ENCODE data around the gene MYL7. TPM values are rescaled to one million over a fixed set of nuclear protein-coding genes. Genes with fewer than 3 reads are reported as not detected.

The MYL7 gene
- total and polyA plus RNA-seq, 2 of the 13 experiments (the other 11 are each of a cell fraction or from before 2014, with no cell fraction given): 1.8 TPM; not detected in 1

DNA sequence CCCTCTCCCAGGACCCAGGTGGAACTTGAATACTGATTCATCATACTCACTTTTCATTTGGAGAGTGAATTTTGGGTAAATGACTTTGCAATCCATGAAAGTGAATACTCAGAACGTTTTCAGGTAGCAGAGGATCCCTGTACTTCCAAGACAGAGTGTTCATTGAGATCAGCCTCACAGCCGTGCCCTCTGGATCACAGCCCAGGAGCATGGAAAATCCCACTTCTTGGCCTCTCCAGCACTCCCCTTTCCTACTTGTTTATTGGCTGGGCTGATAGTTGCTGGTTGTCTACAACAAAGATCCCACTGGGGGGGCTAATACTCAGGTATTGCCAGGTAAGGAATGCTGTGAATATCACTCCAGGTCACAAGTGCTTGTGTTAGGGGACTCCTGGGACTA lies 42.3 kb upstream of the MYL7 start:
- FAIRE-seq (no peak), DNase-seq (ENCODE audit: low spot score) (no peak), ATAC-seq (no peak)
- CTCF ChIA-PET (ENCODE audit: low intra/inter-chr PET ratio, low total read pairs): no interaction called here
- intact Hi-C loops (cut with micrococcal nuclease; ENCODE audit: unreplicated experiment) (no loop called here), in situ Hi-C loops (cut with HindIII; ENCODE audit: extremely low pct_ligation_motif_present, low pct_unique_long_range_greater_than_20kb) (no loop called here)
- Histone ChIP-seq H3K4me1 (ENCODE audit: insufficient read depth, low read length) (peaks cover 2% of the 10 kb centered on the region; the same call in 1 of the 2 replicates), H4K20me1 (ENCODE audit: insufficient read depth, low read length) (no peaks in the 10 kb centered on the region), H3K9ac (ENCODE audit: insufficient read depth, low read depth, low read length) (no peak overlapping the region), H3K27ac (ENCODE audit: extremely low read length, insufficient read depth, low read length) (no peak overlapping the region), H3K27me3 (ENCODE audit: control insufficient read depth in 1 of 2, insufficient read depth in 2 of 2, low read length in 2 of 2) (peaks cover 2 to 17% of the 10 kb centered on the region in 2 experiments; a peak in 3 of 5 replicates), H3K4me2 (ENCODE audit: low read depth, low read length) (no peak overlapping the region), H3K9me3 (ENCODE audit: low read length) (peaks cover 14% of the 10 kb centered on the region), H3K36me3 (replicated peaks in 1 of 2; ENCODE audit: control insufficient read depth in 1 of 2, insufficient read depth in 2 of 2, low read length in 2 of 2) (no peaks in the 10 kb centered on the region), H2AFZ (ENCODE audit: low read length) (no peak overlapping the region), H3K4me3 (replicated peaks in 1 of 3; ENCODE audit: insufficient read depth in 1 of 3, low read depth in 2 of 3, low read length in 3 of 3) (no peak overlapping the region), H3K79me2 (ENCODE audit: insufficient read depth, low read length) (no peaks in the 10 kb centered on the region)
- POLR2A ChIA-PET: no interaction called here
- 0% methylated on average over 2 of the region's 2 CpGs for WGBS (ENCODE audit: low lambda C conversion rate)
- no TSS peak for BruUV-seq (replicated peaks)
- TF ChIP-seq ZHX2 (IDR thresholded peaks at IDR 0.05; ENCODE audit: low read depth) (no peak), ZHX2 (CRISPR knock-in tag; IDR thresholded peaks at IDR 0.05; ENCODE audit: borderline replicate concordance) (no peak), ZNF841 (CRISPR knock-in tag; IDR thresholded peaks at IDR 0.05; ENCODE audit: borderline replicate concordance) (no peak), ZNF138 (CRISPR knock-in tag; IDR thresholded peaks at IDR 0.05; ENCODE audit: low read depth) (no peak), ZNF609 (CRISPR knock-in tag; IDR thresholded peaks at IDR 0.05; ENCODE audit: borderline replicate concordance) (no peak), ZNF337 (CRISPR knock-in tag; IDR thresholded peaks at IDR 0.05; ENCODE audit: borderline replicate concordance, low read depth) (no peak), ZNF784 (CRISPR knock-in tag; IDR thresholded peaks at IDR 0.05; ENCODE audit: borderline replicate concordance) (no peak), NR2F2 (IDR thresholded peaks at IDR 0.05; ENCODE audit: borderline replicate concordance, low read depth) (no peak)
- TF ChIP-seq, protein P1, sequence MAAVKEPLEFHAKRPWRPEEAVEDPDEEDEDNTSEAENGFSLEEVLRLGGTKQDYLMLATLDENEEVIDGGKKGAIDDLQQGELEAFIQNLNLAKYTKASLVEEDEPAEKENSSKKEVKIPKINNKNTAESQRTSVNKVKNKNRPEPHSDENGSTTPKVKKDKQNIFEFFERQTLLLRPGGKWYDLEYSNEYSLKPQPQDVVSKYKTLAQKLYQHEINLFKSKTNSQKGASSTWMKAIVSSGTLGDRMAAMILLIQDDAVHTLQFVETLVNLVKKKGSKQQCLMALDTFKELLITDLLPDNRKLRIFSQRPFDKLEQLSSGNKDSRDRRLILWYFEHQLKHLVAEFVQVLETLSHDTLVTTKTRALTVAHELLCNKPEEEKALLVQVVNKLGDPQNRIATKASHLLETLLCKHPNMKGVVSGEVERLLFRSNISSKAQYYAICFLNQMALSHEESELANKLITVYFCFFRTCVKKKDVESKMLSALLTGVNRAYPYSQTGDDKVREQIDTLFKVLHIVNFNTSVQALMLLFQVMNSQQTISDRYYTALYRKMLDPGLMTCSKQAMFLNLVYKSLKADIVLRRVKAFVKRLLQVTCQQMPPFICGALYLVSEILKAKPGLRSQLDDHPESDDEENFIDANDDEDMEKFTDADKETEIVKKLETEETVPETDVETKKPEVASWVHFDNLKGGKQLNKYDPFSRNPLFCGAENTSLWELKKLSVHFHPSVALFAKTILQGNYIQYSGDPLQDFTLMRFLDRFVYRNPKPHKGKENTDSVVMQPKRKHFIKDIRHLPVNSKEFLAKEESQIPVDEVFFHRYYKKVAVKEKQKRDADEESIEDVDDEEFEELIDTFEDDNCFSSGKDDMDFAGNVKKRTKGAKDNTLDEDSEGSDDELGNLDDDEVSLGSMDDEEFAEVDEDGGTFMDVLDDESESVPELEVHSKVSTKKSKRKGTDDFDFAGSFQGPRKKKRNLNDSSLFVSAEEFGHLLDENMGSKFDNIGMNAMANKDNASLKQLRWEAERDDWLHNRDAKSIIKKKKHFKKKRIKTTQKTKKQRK (IDR thresholded peaks at IDR 0.05; ENCODE audit: low read length): no peak
